Mucosa of descending colon (tissue), 3 donors: ENCODE results near the gene STING1. TPM values are rescaled to one million over a fixed set of nuclear protein-coding genes. Genes with fewer than 3 reads are reported as not detected.
A peak's percentile ranks its signal among the peaks of the same experiment; 100 is the strongest.
"Not testable (repeated sequence)": the region's sequence is repeated elsewhere in the genome, so short reads cannot be mapped to it uniquely, and the experiment has no call there.

Source experiments
- ATAC-seq: fragments of 200-7000 bp; cut with Tn5 transposase; one replicate; pipeline ENCODE4 v1.9.1; 2020; ENCODE audit warnings: mild to moderate bottlenecking, moderate library complexity
- DNase-seq, 3 donors: peaks; one replicate each; pipeline ENCODE4 v3.0.0-alpha.2; 2020
- H3K36me3 ChIP-seq: fragments of 200-600 bp; one replicate; pipeline ENCODE4 v1.8.0; 2021; ENCODE audit warnings: low read depth, mild to moderate bottlenecking
- H3K4me1 ChIP-seq: fragments of 200-600 bp; one replicate; pipeline ENCODE4 v1.8.0; 2021; ENCODE audit warnings: low read depth, mild to moderate bottlenecking
- H3K4me3 ChIP-seq: fragments of 200-600 bp; one replicate; pipeline ENCODE4 v1.8.0; 2021; ENCODE audit warnings: mild to moderate bottlenecking
- H3K9me3 ChIP-seq: fragments of 200-600 bp; one replicate; pipeline ENCODE4 v1.8.0; 2021; ENCODE audit warnings: mild to moderate bottlenecking
- CTCF ChIP-seq: fragments of 200-600 bp; IDR thresholded peaks from one replicate; pipeline ENCODE4 v1.8.0; 2022; ENCODE audit warnings: antibody characterized with exemption, mild to moderate bottlenecking
- intact Hi-C, 2 donors: fragments of 100-400 bp; cut with DNase I in 1 of 2; cut with micrococcal nuclease in 1 of 2; formaldehyde crosslinking; loops; one replicate each; pipeline versions ENCODE4 v1.11.0 to v1.11.1; 2022; cut with DNase I, micrococcal nuclease
- total RNA-seq, 3 donors: library from RNA; stranded (reverse); fragmentation: NEBNext Ultra II Directional in 2 of 3; extraction: Animal tissue kit (Norgen Biotek cat#: 25700) in 2 of 3; gene quantifications; one replicate each; pipeline versions ENCODE4 v1.2.1 to v1.2.4, GENCODE V29; 2021 to 2023
- donor health status: DM: no; HTN: no; CAD: no; lungs with moderate emphysema.
- donor health status: DM: no; HTN: no; CAD: no.
- donor health status: DM: no; HTN: yes; CAD: no.

Gene STING1
- total RNA-seq, 3 donors from 2014 or later, result 27.0 to 63.3 (median 31.1) TPM

- peaks cover 15% of the 10 kb centered on the region for H3K4me1 ChIP-seq
- H3K9me3 ChIP-seq, result no peaks in the 10 kb centered on the region
- ATAC-seq (no peak), DNase-seq (no peak)
- no peak overlapping the region for H3K4me3 ChIP-seq
- TF ChIP-seq CTCF, result no peak
- intact Hi-C loops, result no loop called here
- no peaks in the 10 kb centered on the region for H3K36me3 ChIP-seq
Observed at GRCh38 chr5:139486201-139486600, 3.6 kb upstream of the STING1 start.

- H3K4me3 ChIP-seq, result not testable (repeated sequence)
- H3K4me1 ChIP-seq, result peaks cover 15% of the 10 kb centered on the region
Observed at GRCh38 chr5:139482890-139483208, 291 bp upstream of the STING1 start.

GRCh38 chr5:139481580-139482049 is 943 bp downstream of the STING1 start:
- Histone ChIP-seq H3K4me3 (no peak overlapping the region), H3K36me3 (no peaks in the 10 kb centered on the region), H3K9me3 (no peaks in the 10 kb centered on the region), H3K4me1 (peaks cover 15% of the 10 kb centered on the region)
- DNase-seq (peak in 2 of 3 donors; percentile 47 to 56), ATAC-seq (peak; percentile 68)
- intact Hi-C loops, result no loop called here
- no peak for TF ChIP-seq CTCF

More at GRCh38 chr5:139482890-139483208, 291 bp upstream of the STING1 start:
- H3K36me3 ChIP-seq, H3K9me3 ChIP-seq, ATAC-seq, intact Hi-C loops: not testable (repeated sequence)
- DNase-seq, result peak; percentile 49 to 65 (median 60)

- peaks cover 15% of the 10 kb centered on the region for H3K4me1 ChIP-seq
- DNase-seq (peak in 2 of 3 donors; percentile 48 to 75), ATAC-seq (peak; percentile 8)
- H3K4me3 ChIP-seq, result no peak overlapping the region
- intact Hi-C loops, result no loop called here
- TF ChIP-seq CTCF, result no peak
- H3K9me3 ChIP-seq, result no peaks in the 10 kb centered on the region
- H3K36me3 ChIP-seq, result no peaks in the 10 kb centered on the region
Observed at GRCh38 chr5:139481122-139481533, 1.4 kb downstream of the STING1 start.

- DNase-seq, H3K9me3 ChIP-seq, intact Hi-C loops, ATAC-seq, H3K36me3 ChIP-seq, H3K4me3 ChIP-seq: not testable (repeated sequence)
- H3K4me1 ChIP-seq, result peaks cover 28% of the 10 kb centered on the region
Observed at GRCh38 chr5:139479729-139480128, 2.8 kb downstream of the STING1 start.

- DNase-seq, H3K9me3 ChIP-seq, H3K36me3 ChIP-seq, H3K4me3 ChIP-seq, intact Hi-C loops, ATAC-seq: not testable (repeated sequence)
- peaks cover 29% of the 10 kb centered on the region for H3K4me1 ChIP-seq
Observed at GRCh38 chr5:139478657-139479423, 3.7 kb downstream of the STING1 start.

- intact Hi-C loops, result no loop called here
- Histone ChIP-seq H3K9me3 (no peaks in the 10 kb centered on the region), H3K36me3 (no peaks in the 10 kb centered on the region), H3K4me1 (peaks cover 15% of the 10 kb centered on the region), H3K4me3 (no peak overlapping the region)
- DNase-seq (no peak), ATAC-seq (no peak)
- no peak for TF ChIP-seq CTCF
Observed at GRCh38 chr5:139475865-139476617, 6.5 kb downstream of the STING1 start.
